CD14-positive monocyte (primary cell): ENCODE measurements around the gene PPFIA4. TPM values are rescaled to one million over a fixed set of nuclear protein-coding genes. Genes with fewer than 3 reads are reported as not detected.

ENCODE experiments used
- DNase-seq, 3 donors: peaks; one replicate each; pipeline ENCODE4 v3.0.0-alpha.2; 2011 to 2022
- H2AFZ ChIP-seq: 2 replicates; pipeline ENCODE4 v1.6.0; 2012; ENCODE audit warnings: mild to moderate bottlenecking, low read depth, low read length, inconsistent platforms; ENCODE audit not compliant: insufficient read depth, poor library complexity, severe bottlenecking
- H3K27ac ChIP-seq, 2 donors: 1 replicate in 1 of 2; 2 replicates in 1 of 2; pipeline ENCODE4 v1.5.1; 2012 to 2013; ENCODE audit warnings: low read length in 2 of 2, control low read depth in 1 of 2, inconsistent platforms in 1 of 2, low read depth in 1 of 2, mild to moderate bottlenecking in 1 of 2
- H3K27me3 ChIP-seq, 2 donors: one replicate each; pipeline versions ENCODE4 v1.6.0 to v1.6.1; 2011 to 2013; ENCODE audit warnings: low read length in 2 of 2; ENCODE audit not compliant: control insufficient read depth in 2 of 2, insufficient read depth in 2 of 2
- H3K36me3 ChIP-seq, 2 donors: replicated peaks in 1 of 2; 1 replicate in 1 of 2; 2 replicates in 1 of 2; pipeline versions ENCODE4 v1.5.1 to v1.6.1; 2012 to 2013; ENCODE audit warnings: low read length in 2 of 2, control low read depth in 1 of 2, inconsistent platforms in 1 of 2, mild to moderate bottlenecking in 1 of 2; ENCODE audit not compliant: insufficient read depth in 2 of 2, control insufficient read depth in 1 of 2
- H3K4me1 ChIP-seq, 2 donors: 1 replicate in 1 of 2; 2 replicates in 1 of 2; pipeline versions ENCODE4 v1.5.1 to v1.6.1; 2012 to 2013; ENCODE audit warnings: low read length in 2 of 2, control low read depth in 1 of 2, inconsistent platforms in 1 of 2, mild to moderate bottlenecking in 1 of 2, moderate library complexity in 1 of 2; ENCODE audit not compliant: insufficient read depth in 2 of 2, control insufficient read depth in 1 of 2
- H3K4me2 ChIP-seq: replicated peaks from 2 replicates; pipeline ENCODE3; 2012; ENCODE audit warnings: low read length, moderate library complexity, mild to moderate bottlenecking; ENCODE audit not compliant: poor library complexity, severe bottlenecking; ENCODE audit errors: extremely low read depth
- H3K4me3 ChIP-seq, 3 experiments: fragments of 200-600 bp in 1 of 3; sonication (generic) in 1 of 3; replicated peaks in 1 of 3; 1 replicate in 2 of 3; 2 replicates in 1 of 3; pipeline ENCODE4 v1.5.1; 2011 to 2013; ENCODE audit warnings: low read length in 3 of 3, mild to moderate bottlenecking in 3 of 3, control low read depth in 2 of 3, low read depth in 2 of 3, inconsistent platforms in 1 of 3, moderate library complexity in 1 of 3
- H3K79me2 ChIP-seq: 2 replicates; pipeline ENCODE4 v1.6.0; 2012; ENCODE audit warnings: mild to moderate bottlenecking, control low read depth, inconsistent platforms, low read length, moderate library complexity; ENCODE audit not compliant: insufficient read depth
- H3K9ac ChIP-seq: 2 replicates; pipeline ENCODE4 v1.6.0; 2017; ENCODE audit warnings: low read length, mild to moderate bottlenecking; ENCODE audit not compliant: insufficient read depth, poor library complexity, severe bottlenecking
- H3K9me3 ChIP-seq, 2 donors: replicated peaks in 1 of 2; 1 replicate in 1 of 2; 2 replicates in 1 of 2; pipeline versions ENCODE4 v1.5.1 to v1.6.1; 2012 to 2013; ENCODE audit warnings: low read length in 2 of 2, control low read depth in 1 of 2; ENCODE audit not compliant: control insufficient read depth in 1 of 2, insufficient read depth in 1 of 2
- H4K20me1 ChIP-seq: 2 replicates; pipeline ENCODE4 v1.6.0; 2012; ENCODE audit warnings: mild to moderate bottlenecking, low read length, control low read depth, moderate library complexity; ENCODE audit not compliant: insufficient read depth
- H3K27ac Mint-ChIP-seq, 7 donors: one replicate each; pipeline ENCODE4 v1.8.0; 2020; ENCODE audit warnings: mild to moderate bottlenecking in 7 of 7, mixed read lengths in 7 of 7, moderate library complexity in 6 of 7, inconsistent platforms in 2 of 7
- H3K27me3 Mint-ChIP-seq, 3 donors: one replicate each; pipeline ENCODE4 v1.8.0; 2021 to 2022; ENCODE audit warnings: low read depth in 3 of 3, mild to moderate bottlenecking in 3 of 3, mixed read lengths in 3 of 3, moderate library complexity in 3 of 3, inconsistent platforms in 1 of 3
- H3K36me3 Mint-ChIP-seq, 2 donors: one replicate each; pipeline ENCODE4 v1.8.0; 2020; ENCODE audit warnings: mixed read lengths in 2 of 2, inconsistent platforms in 1 of 2, mild to moderate bottlenecking in 1 of 2
- H3K4me1 Mint-ChIP-seq: one replicate; pipeline ENCODE4 v1.8.0; 2020; ENCODE audit warnings: mild to moderate bottlenecking, mixed read lengths
- H3K4me3 Mint-ChIP-seq, 2 donors: one replicate each; pipeline ENCODE4 v1.8.0; 2020; ENCODE audit warnings: mild to moderate bottlenecking in 2 of 2, mixed read lengths in 2 of 2, moderate library complexity in 1 of 2
- H3K9me3 Mint-ChIP-seq, 7 donors: one replicate each; pipeline ENCODE4 v1.8.0; 2020 to 2022; ENCODE audit warnings: mixed read lengths in 7 of 7, mild to moderate bottlenecking in 6 of 7, moderate library complexity in 6 of 7, inconsistent platforms in 2 of 7
- CTCF ChIP-seq: fragments of 200-600 bp; IDR thresholded peaks from one replicate; pipeline ENCODE4 v1.8.0; 2022; ENCODE audit warnings: antibody characterized with exemption, mild to moderate bottlenecking
- WGBS: methylation state at CpG from one replicate; pipeline ENCODE4 v1.1.5; 2013; ENCODE audit warnings: missing lambda C conversion rate; ENCODE audit not compliant: insufficient coverage; 5-methylcytosine and 5-hydroxymethylcytosine counted together
- intact Hi-C, 2 donors: fragments of 100-400 bp; cut with micrococcal nuclease; formaldehyde crosslinking; loops; one replicate each; pipeline versions ENCODE4 v1.15.0 to v1.15.1; 2023
- polyA plus RNA-seq, 3 donors: library from polyadenylated mRNA; depleted of rRNA in 1 of 3; unstranded in 2 of 3; stranded (reverse) in 1 of 3; fragments of 300-500 nt in 2 of 3; fragments of >200 nt in 1 of 3; fragmentation: Illumina TruSeq in 2 of 3; gene quantifications; 1 replicate in 2 of 3; 2 replicates in 1 of 3; pipeline ENCODE4 v1.2.3, GENCODE V29; 2012 to 2021

Gene PPFIA4
- polyA plus RNA-seq, 3 donors, result 0.52 to 1.0 (median 0.97) TPM

- H3K36me3 Mint-ChIP-seq, result no peaks in the 10 kb centered on the region
- WGBS, result 100% methylated on average over 1 of the region's 2 CpGs
These were observed 46.8 kb upstream of the PPFIA4 start for GRCh38 chr1:202979459-202979858.

GRCh38 chr1:202981939-202982338, 44.4 kb upstream of the PPFIA4 start:
- H3K4me3 Mint-ChIP-seq, result no peak overlapping the region
- H3K9ac ChIP-seq, result no peak overlapping the region
- no peaks in the 10 kb centered on the region for H3K9me3 Mint-ChIP-seq
- H2AFZ ChIP-seq, result peak overlapping the region; percentile 4
- H3K9me3 ChIP-seq, result no peaks in the 10 kb centered on the region
- no peak overlapping the region for H3K4me3 ChIP-seq
- H3K79me2 ChIP-seq, result no peaks in the 10 kb centered on the region
- 71% methylated on average over 1 of the region's 2 CpGs for whole genome bisulfite sequencing
- no peak overlapping the region for H3K4me2 ChIP-seq
- H3K27me3 ChIP-seq, result no peaks in the 10 kb centered on the region
- H3K27me3 Mint-ChIP-seq, result no peaks in the 10 kb centered on the region
- intact Hi-C loops, result no loop called here
- H3K36me3 Mint-ChIP-seq, result no peaks in the 10 kb centered on the region
- no peak for DNase-seq
- peaks cover 28% of the 10 kb centered on the region for H3K4me1 Mint-ChIP-seq
- peaks cover 13 to 14% of the 10 kb centered on the region in 2 donors for H3K4me1 ChIP-seq
- H3K36me3 ChIP-seq, result no peaks in the 10 kb centered on the region
- H3K27ac ChIP-seq, result no peak overlapping the region
- no peak for TF ChIP-seq CTCF
- peak overlapping the region in 2 of 7 donors; percentile 90 to 91 for H3K27ac Mint-ChIP-seq
- no peaks in the 10 kb centered on the region for H4K20me1 ChIP-seq

More at GRCh38 chr1:202979459-202979858, 46.8 kb upstream of the PPFIA4 start:
- no peak overlapping the region for H3K4me3 Mint-ChIP-seq
- intact Hi-C loops, result no loop called here
- DNase-seq, result no peak
- H3K27me3 ChIP-seq, result no peaks in the 10 kb centered on the region
- H3K9me3 Mint-ChIP-seq, result peaks cover 0 to 4% (median 0%) of the 10 kb centered on the region in 7 donors
- H4K20me1 ChIP-seq, result no peaks in the 10 kb centered on the region
- no peaks in the 10 kb centered on the region for H3K36me3 ChIP-seq
- H2AFZ ChIP-seq, result no peak overlapping the region
- no peaks in the 10 kb centered on the region for H3K9me3 ChIP-seq
- no peak overlapping the region for H3K4me3 ChIP-seq
- peaks cover 23 to 25% of the 10 kb centered on the region in 2 donors for H3K4me1 ChIP-seq
- H3K79me2 ChIP-seq, result no peaks in the 10 kb centered on the region
- H3K4me1 Mint-ChIP-seq, result peaks cover 30% of the 10 kb centered on the region
- H3K9ac ChIP-seq, result no peak overlapping the region
- no peak overlapping the region for H3K27ac ChIP-seq
- peaks cover 0 to 2% (median 0%) of the 10 kb centered on the region in 3 donors for H3K27me3 Mint-ChIP-seq
- no peak overlapping the region for H3K27ac Mint-ChIP-seq
- no peak overlapping the region for H3K4me2 ChIP-seq
- no peak for TF ChIP-seq CTCF
